ENCODE measurements around the gene CCDC116.

The CCDC116 gene

DNA sequence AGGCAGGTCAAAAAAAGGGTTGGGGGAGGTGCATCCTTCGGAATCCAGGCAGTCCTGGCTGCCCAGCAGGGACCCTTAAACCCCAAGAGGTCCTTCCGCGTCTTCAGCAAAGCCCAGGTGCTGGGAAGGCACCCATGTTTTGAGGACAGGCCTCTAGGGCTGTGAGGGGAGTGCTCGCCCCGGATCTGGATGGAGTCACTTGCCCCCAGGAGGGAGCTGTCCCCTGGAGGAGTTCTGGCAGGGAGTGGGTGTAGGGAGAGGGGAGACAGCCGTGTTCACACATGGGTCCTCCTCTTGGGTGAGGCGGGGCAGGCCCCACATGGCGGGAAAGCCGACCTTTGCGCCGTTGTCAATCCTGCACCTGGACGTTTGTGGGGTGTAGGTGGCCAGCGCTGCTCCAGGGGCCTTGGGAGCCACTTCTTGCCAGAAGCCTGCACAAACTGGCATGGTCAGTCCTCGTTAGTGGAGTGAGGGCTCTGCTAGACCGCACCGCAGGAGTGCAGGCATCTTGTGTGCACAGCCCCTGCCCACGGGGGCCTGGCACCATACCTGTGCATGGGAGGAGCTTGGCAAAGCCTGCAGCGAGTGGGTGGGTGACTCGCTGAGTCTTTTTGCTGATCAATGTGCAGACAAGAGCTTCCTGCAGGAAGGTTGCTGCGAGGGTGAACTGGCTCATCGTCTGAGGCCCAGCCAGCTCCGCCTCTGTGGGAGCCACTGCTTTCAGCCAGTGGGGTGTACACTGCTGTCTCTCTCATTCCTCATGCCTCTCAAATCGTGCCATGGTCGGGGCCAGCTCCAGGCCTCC, 49.2 kb downstream of the CCDC116 start:
- Histone ChIP-seq H4K20me1 (ENCODE audit: insufficient read depth, low read length) (no peaks in the 10 kb centered on the region), H3K9me3 (replicated peaks; ENCODE audit: insufficient read depth, low read length) (no peaks in the 10 kb centered on the region), H3F3A (ENCODE audit: insufficient read depth, low read length) (no peaks in the 10 kb centered on the region), H3K79me2 (ENCODE audit: low read length) (no peaks in the 10 kb centered on the region), H2AFZ (ENCODE audit: low read length) (no peak overlapping the region), H3K9me2 (replicated peaks; ENCODE audit: insufficient read depth, low read length) (no peaks in the 10 kb centered on the region), H3K4me2 (ENCODE audit: low read depth, low read length) (no peak overlapping the region), H3K4me1 (ENCODE audit: low read length) (no peaks in the 10 kb centered on the region), H3K27me3 (replicated peaks; ENCODE audit: insufficient read depth, low read length) (no peaks in the 10 kb centered on the region), H3K4me3 (ENCODE audit: low read length) (no peak overlapping the region), H3K36me3 (replicated peaks; ENCODE audit: insufficient read depth, low read length) (no peaks in the 10 kb centered on the region), H3K9ac (ENCODE audit: low read length) (no peak overlapping the region), H3K27ac (ENCODE audit: low read length) (no peak overlapping the region)
- TF ChIP-seq EZH2 (optimal IDR thresholded peaks at IDR 0.05; ENCODE audit: low read depth, low read length) (no peak), EZH2phosphoT487 (IDR thresholded peaks at IDR 0.05; ENCODE audit: low read length) (no peak)
- TF ChIP-seq, protein P1, sequence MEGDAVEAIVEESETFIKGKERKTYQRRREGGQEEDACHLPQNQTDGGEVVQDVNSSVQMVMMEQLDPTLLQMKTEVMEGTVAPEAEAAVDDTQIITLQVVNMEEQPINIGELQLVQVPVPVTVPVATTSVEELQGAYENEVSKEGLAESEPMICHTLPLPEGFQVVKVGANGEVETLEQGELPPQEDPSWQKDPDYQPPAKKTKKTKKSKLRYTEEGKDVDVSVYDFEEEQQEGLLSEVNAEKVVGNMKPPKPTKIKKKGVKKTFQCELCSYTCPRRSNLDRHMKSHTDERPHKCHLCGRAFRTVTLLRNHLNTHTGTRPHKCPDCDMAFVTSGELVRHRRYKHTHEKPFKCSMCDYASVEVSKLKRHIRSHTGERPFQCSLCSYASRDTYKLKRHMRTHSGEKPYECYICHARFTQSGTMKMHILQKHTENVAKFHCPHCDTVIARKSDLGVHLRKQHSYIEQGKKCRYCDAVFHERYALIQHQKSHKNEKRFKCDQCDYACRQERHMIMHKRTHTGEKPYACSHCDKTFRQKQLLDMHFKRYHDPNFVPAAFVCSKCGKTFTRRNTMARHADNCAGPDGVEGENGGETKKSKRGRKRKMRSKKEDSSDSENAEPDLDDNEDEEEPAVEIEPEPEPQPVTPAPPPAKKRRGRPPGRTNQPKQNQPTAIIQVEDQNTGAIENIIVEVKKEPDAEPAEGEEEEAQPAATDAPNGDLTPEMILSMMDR (IDR thresholded peaks at IDR 0.05; ENCODE audit: low read length): no peak
- DNase-seq: no peak

DNA sequence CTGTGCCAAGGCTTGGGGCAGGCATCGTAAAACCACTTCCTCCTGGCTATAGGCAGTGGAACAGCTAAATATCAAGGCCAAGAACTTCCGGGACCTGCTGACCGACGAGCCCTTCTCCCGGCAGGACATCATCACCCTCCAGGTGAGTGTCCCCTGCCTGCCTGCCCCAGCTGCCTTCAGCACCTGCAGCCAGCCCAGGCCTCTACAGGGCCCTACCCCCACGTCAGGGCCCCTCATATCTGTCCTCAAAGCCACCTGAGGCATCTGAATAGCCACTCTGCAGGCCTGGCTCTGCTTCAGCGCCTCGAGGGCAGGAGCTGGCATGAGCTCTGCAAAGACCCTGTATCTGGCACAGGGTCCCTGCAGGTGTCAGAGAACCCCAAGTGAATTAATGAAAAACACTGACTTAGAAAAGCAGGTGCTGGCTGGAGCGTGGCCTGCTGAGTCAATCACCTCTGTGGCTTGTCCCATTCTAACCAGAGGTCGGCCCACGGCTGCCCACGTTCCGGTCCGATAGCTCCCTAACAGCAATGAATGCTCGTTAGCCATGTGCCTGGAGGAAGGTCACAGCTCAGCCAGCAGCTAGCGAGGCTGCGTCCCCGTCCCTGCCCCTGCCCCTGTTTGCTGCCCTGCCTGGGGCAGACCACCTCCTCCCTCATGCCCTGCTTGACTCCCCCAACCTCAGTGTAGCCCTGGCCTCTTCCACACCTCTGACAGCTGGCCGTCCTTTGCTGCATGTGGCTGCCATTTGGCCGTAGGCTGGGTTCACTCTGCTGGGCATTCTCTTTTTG, 50.0 kb downstream of the CCDC116 start:
- Histone ChIP-seq H3K9me3 (replicated peaks; ENCODE audit: insufficient read depth, low read length) (no peaks in the 10 kb centered on the region), H3K4me2 (ENCODE audit: low read depth, low read length) (no peak overlapping the region), H2AFZ (ENCODE audit: low read length) (no peak overlapping the region), H3K36me3 (replicated peaks; ENCODE audit: insufficient read depth, low read length) (no peaks in the 10 kb centered on the region; the same call in 1 of the 2 replicates), H3K27ac (ENCODE audit: low read length) (no peak overlapping the region), H3K27me3 (replicated peaks; ENCODE audit: insufficient read depth, low read length) (no peaks in the 10 kb centered on the region), H3K4me3 (ENCODE audit: low read length) (no peak overlapping the region), H3K4me1 (ENCODE audit: low read length) (no peaks in the 10 kb centered on the region), H3K79me2 (ENCODE audit: low read length) (no peaks in the 10 kb centered on the region), H3K9me2 (replicated peaks; ENCODE audit: insufficient read depth, low read length) (no peaks in the 10 kb centered on the region), H4K20me1 (ENCODE audit: insufficient read depth, low read length) (no peaks in the 10 kb centered on the region), H3K9ac (ENCODE audit: low read length) (no peak overlapping the region), H3F3A (ENCODE audit: insufficient read depth, low read length) (no peaks in the 10 kb centered on the region)
- DNase-seq: no peak
- TF ChIP-seq EZH2 (optimal IDR thresholded peaks at IDR 0.05; ENCODE audit: low read depth, low read length) (no peak), EZH2phosphoT487 (IDR thresholded peaks at IDR 0.05; ENCODE audit: low read length) (no peak)
- TF ChIP-seq, protein P1 (IDR thresholded peaks at IDR 0.05; ENCODE audit: low read length): no peak

DNA sequence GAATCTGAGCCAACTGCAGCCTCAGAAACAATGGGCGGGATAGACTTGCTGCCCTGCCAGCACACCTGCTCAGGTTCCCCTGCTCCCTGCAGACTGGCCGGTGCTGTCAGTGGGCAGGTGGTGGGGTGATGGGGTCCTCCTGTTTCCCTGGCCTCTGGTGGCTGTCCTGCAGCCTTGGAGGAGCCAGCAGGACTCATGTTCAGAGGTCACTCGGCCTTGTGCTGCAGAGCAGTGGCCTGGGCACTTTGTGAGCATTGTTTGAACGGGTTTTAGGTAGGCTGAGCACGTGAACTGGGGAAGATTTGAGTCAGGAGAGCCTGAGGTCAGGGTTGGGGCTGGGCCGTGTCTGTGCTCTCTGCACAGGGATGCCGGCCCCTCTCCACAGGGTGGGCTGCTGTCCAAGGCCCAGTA, 50.8 kb downstream of the CCDC116 start:
- DNase-seq: no peak
- Histone ChIP-seq H3K9me2 (replicated peaks; ENCODE audit: insufficient read depth, low read length) (no peaks in the 10 kb centered on the region), H3F3A (ENCODE audit: insufficient read depth, low read length) (no peaks in the 10 kb centered on the region), H4K20me1 (ENCODE audit: insufficient read depth, low read length) (no peaks in the 10 kb centered on the region), H3K4me3 (ENCODE audit: low read length) (no peak overlapping the region), H3K9me3 (replicated peaks; ENCODE audit: insufficient read depth, low read length) (no peaks in the 10 kb centered on the region), H3K79me2 (ENCODE audit: low read length) (no peaks in the 10 kb centered on the region), H2AFZ (ENCODE audit: low read length) (no peak overlapping the region), H3K9ac (ENCODE audit: low read length) (no peak overlapping the region), H3K27ac (ENCODE audit: low read length) (no peak overlapping the region), H3K4me2 (ENCODE audit: low read depth, low read length) (no peak overlapping the region), H3K4me1 (ENCODE audit: low read length) (no peaks in the 10 kb centered on the region), H3K36me3 (replicated peaks; ENCODE audit: insufficient read depth, low read length) (no peaks in the 10 kb centered on the region; the same call in 1 of the 2 replicates), H3K27me3 (replicated peaks; ENCODE audit: insufficient read depth, low read length) (no peaks in the 10 kb centered on the region)
- TF ChIP-seq EZH2 (optimal IDR thresholded peaks at IDR 0.05; ENCODE audit: low read depth, low read length): no peak
- no peak for TF ChIP-seq EZH2phosphoT487 (IDR thresholded peaks at IDR 0.05; ENCODE audit: low read length)
- TF ChIP-seq, protein P1 (IDR thresholded peaks at IDR 0.05; ENCODE audit: low read length): no peak

Data from MM.1S (cell line).